Glutamatergic neuron (in vitro differentiated cells): ENCODE data around the gene USP20. TPM values are rescaled to one million over a fixed set of nuclear protein-coding genes. Genes with fewer than 3 reads are reported as not detected.
A peak's percentile ranks its signal among the peaks of the same experiment; 100 is the strongest.

Experiments used
- DNase-seq: peaks from one replicate; pipeline ENCODE4 v3.0.0; 2022
- H3K27ac Mint-ChIP-seq: one replicate; pipeline ENCODE4 v1.8.0; 2020; ENCODE audit warnings: mild to moderate bottlenecking, mixed read lengths, inconsistent platforms; ENCODE audit not compliant: unreplicated experiment
- H3K27me3 Mint-ChIP-seq: one replicate; pipeline ENCODE4 v1.8.0; 2020; ENCODE audit warnings: mild to moderate bottlenecking, moderate library complexity, mixed read lengths, inconsistent platforms; ENCODE audit not compliant: unreplicated experiment
- H3K36me3 Mint-ChIP-seq: one replicate; pipeline ENCODE4 v1.8.0; 2020; ENCODE audit warnings: mild to moderate bottlenecking, mixed read lengths, inconsistent platforms; ENCODE audit not compliant: unreplicated experiment
- H3K4me1 Mint-ChIP-seq: one replicate; pipeline ENCODE4 v1.8.0; 2020; ENCODE audit warnings: mild to moderate bottlenecking, low read depth, mixed read lengths, inconsistent platforms; ENCODE audit not compliant: unreplicated experiment
- H3K4me3 Mint-ChIP-seq: one replicate; pipeline ENCODE4 v1.8.0; 2020; ENCODE audit warnings: mild to moderate bottlenecking, mixed read lengths, inconsistent platforms; ENCODE audit not compliant: unreplicated experiment
- H3K9me3 Mint-ChIP-seq: one replicate; pipeline ENCODE4 v1.8.0; 2020; ENCODE audit warnings: mild to moderate bottlenecking, moderate library complexity, mixed read lengths, inconsistent platforms; ENCODE audit not compliant: unreplicated experiment
- CTCF ChIP-seq: fragments of 200-600 bp; sonication (generic); IDR thresholded peaks from one replicate; pipeline ENCODE4 v1.5.0; 2021; ENCODE audit not compliant: partially characterized antibody, unreplicated experiment
- total RNA-seq: library from RNA; stranded (reverse); fragmentation: NEBNext Ultra II Directional; extraction: Animal tissue kit (Norgen Biotek cat#: 25700); gene quantifications from one replicate; pipeline ENCODE4 v1.2.1, GENCODE V29; 2021; ENCODE audit not compliant: unreplicated experiment

The USP20 gene
- total RNA-seq, 1 donor from 2014 or later: 93.5 TPM

- no peaks in the 10 kb centered on the region for H3K4me1 Mint-ChIP-seq
- H3K27ac Mint-ChIP-seq: no peak overlapping the region
- H3K27me3 Mint-ChIP-seq: peaks cover 6% of the 10 kb centered on the region
- H3K9me3 Mint-ChIP-seq: peaks cover 3% of the 10 kb centered on the region
- H3K4me3 Mint-ChIP-seq: no peak overlapping the region
- TF ChIP-seq CTCF: no peak
- no peaks in the 10 kb centered on the region for H3K36me3 Mint-ChIP-seq
- no peak for DNase-seq
These were observed 36.3 kb upstream of the USP20 start for GRCh38 chr9:129798973-129799372.

- TF ChIP-seq CTCF: no peak
- peaks cover 5% of the 10 kb centered on the region for H3K9me3 Mint-ChIP-seq
- no peak overlapping the region for H3K27ac Mint-ChIP-seq
- peak overlapping the region; percentile 27 for H3K4me3 Mint-ChIP-seq
- no peak for DNase-seq
- H3K36me3 Mint-ChIP-seq: peaks cover 8% of the 10 kb centered on the region
- no peaks in the 10 kb centered on the region for H3K4me1 Mint-ChIP-seq
- H3K27me3 Mint-ChIP-seq: peaks cover 4% of the 10 kb centered on the region
These were observed 33.8 kb upstream of the USP20 start for GRCh38 chr9:129801504-129801903.

- H3K4me1 Mint-ChIP-seq: no peaks in the 10 kb centered on the region
- peak; percentile 98 for DNase-seq
- H3K9me3 Mint-ChIP-seq: peaks cover 4% of the 10 kb centered on the region
- H3K4me3 Mint-ChIP-seq: peak within 1 kb of the TSS; percentile 93
- H3K27me3 Mint-ChIP-seq: peaks cover 2% of the 10 kb centered on the region
- H3K27ac Mint-ChIP-seq: peak within 1 kb of the TSS; percentile 79
- TF ChIP-seq CTCF: no peak
- peaks cover 14% of the 10 kb centered on the region for H3K36me3 Mint-ChIP-seq
These were observed 32.2 kb upstream of the USP20 start, which contains the start of gene TOR1B for GRCh38 chr9:129802833-129803675. Gene TOR1B (plus strand): TSS chr9:129803184. CDS start chr9:129803213, 29 bp downstream.

- Mint-ChIP-seq H3K4me3 (peak overlapping the region; percentile 93), H3K36me3 (peaks cover 14% of the 10 kb centered on the region), H3K27me3 (peaks cover 2% of the 10 kb centered on the region), H3K27ac (peak overlapping the region; percentile 79), H3K9me3 (peaks cover 4% of the 10 kb centered on the region), H3K4me1 (peaks cover 1% of the 10 kb centered on the region)
- TF ChIP-seq CTCF: no peak
- DNase-seq: no peak
These were observed 31.6 kb upstream of the USP20 start for GRCh38 chr9:129803676-129804060.

GRCh38 chr9:129806061-129806460 lies 29.2 kb upstream of the USP20 start:
- Mint-ChIP-seq H3K27me3 (peaks cover 2% of the 10 kb centered on the region), H3K9me3 (peaks cover 4% of the 10 kb centered on the region), H3K4me3 (no peak overlapping the region), H3K27ac (no peak overlapping the region), H3K36me3 (peaks cover 14% of the 10 kb centered on the region), H3K4me1 (peaks cover 12% of the 10 kb centered on the region)
- no peak for TF ChIP-seq CTCF
- no peak for DNase-seq
